Activated T-helper 9 cell treated with anti-CD3 and anti-CD28 coated beads, Interleukin-2, amount 50 U/mL, for 16 hours (primary cell): ENCODE results near the gene PSEN1.

Experiments used
- DNase-seq: peaks from one replicate; pipeline ENCODE4 v3.0.0-alpha.2; 2020; ENCODE audit warnings: low read depth

The PSEN1 gene

DNA sequence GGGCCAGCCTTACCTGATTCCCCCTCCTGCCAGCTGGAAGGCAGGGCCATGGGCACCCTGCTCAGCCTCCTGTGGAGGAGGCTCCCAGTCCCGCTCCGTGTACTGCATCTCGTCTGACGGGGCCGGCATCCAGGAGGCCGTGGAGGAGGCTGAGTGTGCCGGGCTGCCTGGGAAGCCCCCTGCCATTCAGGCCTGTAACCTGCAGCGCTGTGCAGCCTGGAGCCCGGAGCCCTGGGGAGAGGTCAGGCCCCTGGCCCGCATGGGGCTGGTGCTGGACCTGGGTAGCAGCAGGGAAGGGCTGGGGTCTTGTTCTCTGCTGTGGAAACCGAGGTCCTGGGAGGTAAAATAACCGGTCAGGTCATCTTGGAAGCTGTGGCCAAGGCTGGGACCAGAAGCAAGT is 117.4 kb downstream of the PSEN1 start:
- DNase-seq = no peak

DNA sequence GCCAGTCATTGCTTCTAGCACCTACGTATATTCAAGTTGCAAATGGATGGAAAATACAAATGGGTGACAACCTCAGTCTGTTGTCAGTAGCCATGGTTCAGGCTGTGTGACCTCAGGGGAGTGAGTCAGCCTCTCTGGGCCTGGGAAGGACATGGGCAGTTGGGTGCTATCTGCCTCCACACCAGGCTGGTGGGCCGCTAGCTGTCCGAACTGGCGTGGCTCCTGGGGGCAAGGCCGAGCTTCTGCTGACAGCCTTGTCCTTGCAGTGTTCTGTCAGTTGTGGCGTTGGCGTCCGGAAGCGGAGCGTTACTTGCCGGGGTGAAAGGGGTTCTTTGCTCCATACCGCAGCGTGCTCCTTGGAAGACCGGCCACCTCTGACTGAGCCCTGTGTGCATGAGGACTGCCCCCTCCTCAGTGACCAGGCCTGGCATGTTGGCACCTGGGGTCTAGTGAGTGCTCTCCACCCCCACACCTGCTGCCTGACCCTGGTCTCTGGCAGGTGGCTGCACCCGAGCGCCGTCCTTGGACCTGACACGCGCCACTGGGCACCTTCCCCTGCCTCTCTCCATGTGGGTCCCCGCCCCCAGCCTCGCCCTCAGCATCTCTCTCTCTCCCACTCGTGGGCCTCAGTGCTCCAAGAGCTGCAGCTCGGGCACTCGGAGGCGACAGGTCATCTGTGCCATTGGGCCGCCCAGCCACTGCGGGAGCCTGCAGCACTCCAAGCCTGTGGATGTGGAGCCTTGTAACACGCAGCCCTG is 118.1 kb downstream of the PSEN1 start:
- DNase-seq = no peak

DNA sequence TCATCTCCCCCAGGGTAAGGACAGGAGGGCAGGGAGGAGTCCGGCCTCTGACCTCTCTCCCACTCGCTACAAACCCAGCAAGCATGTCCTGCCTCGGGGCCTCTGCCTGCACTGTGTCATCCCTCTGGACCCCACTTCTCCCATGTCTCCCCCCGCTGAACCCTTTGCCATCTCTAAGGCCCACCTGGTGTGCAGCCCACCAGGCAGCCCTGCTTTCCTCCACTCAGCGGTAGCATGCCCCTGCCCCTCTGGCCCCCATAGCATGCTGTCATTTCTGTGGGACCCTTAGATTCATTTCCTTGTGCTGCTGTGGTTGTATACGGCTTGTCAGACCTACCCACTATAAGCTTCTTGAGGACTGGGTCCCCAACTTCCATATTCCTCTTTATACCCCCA is 118.7 kb downstream of the PSEN1 start:
- no peak for DNase-seq

DNA sequence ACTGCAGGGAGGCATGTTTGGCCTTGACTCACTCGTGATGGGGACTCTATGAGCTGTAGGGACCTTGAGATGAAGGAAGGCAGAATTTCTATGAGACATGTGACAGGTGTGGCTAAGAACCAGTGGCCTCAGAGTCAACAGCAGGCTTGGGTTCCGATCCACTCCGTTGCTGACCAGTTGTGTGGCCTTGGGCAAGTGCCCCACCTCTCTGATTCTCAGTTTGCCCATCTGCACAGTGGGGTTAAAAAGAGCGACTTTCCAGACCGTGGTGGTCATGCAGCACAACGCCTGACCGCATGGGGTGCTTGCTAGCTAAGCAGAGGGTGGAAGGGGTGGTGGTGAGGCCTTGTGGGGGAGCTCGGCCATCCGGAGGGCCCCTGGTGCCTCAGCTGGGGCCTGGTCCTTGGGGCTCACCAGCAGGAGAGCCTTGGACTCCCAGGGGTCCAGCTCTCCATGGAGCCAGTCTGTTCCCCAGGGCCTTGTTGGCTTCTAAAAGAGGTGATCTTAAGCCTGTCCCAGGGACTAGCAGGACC is 119.5 kb downstream of the PSEN1 start:
- DNase-seq = no peak

DNA sequence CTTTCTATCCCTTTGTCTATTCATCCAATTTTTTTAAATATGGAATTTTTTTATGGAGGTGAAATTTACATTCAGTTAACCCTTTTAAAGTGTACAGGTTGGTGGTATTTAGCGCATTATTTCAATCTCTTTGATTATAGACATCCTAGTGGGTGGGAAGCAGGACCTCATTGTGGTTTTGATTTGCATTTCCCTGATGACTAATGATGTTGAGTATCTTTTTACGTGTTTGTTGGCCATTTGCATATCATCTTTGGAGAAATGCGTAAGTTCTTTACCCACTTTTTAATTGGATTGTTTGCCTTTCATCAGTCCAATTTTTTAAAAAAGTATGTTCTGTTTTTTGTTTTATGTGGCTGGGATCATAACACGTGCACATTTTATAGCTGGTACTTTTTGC is 121.8 kb downstream of the PSEN1 start:
- DNase-seq = no peak

DNA sequence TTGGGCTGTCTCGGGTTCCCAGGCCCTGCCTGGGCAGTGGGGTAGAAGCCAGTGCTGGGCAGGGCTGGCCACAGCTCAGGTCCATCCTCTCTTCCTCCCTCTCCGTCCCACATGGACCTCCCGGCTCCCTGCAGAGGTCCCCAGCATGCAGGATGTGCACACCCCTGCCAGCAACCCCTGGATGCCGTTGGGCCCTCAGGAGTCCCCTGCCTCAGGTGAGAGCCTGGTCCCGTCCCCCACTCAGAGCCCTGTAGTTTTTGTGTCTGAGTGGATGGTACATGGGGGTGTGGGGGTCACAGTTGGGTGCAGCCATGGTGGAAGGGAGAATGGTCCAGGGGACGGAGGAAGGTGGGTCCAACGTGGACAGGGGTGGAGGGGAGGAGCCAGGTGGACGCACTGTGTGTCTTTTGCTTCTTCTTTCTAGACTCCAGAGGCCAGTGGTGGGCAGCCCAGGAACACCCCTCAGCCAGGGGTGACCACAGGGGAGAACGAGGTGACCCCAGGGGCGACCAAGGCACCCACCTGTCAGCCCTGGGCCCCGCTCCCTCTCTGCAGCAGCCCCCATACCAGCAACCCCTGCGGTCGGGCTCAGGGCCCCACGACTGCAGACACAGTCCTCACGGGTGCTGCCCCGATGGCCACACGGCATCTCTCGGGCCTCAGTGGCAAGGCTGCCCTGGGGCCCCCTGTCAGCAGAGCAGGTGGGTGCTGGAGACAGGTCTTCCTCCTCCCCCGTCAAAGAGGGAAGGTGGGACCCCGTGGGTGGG is 122.7 kb downstream of the PSEN1 start:
- no peak for DNase-seq

DNA sequence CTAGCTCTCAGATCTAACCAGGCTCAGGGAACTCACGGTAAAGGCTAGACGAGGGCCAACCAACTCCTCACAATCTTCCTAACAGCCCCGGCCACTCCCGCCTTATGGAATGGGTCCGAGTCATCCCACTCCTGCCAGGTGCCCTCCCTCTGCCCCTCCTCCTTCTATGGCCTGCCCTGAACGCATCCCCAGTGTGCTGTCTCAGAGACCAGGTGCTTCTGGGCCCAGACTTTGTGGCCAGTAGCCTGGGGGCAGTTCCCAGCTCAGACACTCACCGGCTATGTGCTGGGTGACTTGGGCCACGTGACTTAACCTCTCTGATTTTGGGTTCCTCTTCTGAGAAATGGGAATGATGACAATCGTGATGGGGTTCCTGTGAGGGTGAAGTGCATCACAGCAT is 123.5 kb downstream of the PSEN1 start:
- DNase-seq = no peak

DNA sequence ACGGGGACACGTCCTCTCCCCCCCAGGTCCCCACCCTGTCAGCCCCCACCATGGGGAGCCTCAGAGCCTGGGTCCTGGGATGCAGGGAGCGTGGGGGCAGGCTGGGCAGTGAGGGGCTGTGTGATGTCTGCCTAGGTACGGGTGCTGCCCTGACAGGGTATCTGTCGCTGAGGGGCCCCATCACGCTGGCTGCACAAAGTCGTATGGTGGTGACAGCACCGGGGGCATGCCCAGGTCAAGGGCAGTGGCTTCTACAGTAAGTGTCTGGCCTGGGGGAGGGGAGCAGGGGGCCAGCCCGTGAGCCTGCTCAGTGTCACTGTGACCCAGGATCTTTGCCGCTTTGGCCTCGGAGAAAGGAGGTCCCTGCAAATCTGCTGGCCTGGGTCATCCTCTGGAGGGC is 124.3 kb downstream of the PSEN1 start:
- no peak for DNase-seq

DNA sequence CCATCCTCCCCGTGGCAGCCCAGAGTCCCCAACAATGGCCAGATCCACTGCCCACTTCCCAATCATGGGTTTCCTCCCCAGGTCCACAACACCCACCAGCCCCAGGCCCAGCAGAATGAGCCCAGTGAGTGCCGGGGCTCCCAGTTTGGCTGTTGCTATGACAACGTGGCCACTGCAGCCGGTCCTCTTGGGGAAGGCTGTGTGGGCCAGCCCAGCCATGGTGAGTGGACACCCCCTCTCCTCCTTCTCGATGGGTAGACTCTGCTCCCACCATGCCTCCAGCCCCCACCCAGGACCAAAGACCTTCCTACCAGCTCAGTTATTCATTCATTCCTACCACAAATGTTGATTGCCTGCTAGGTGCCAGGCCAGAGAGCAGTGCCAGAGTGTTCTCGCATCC is 124.8 kb downstream of the PSEN1 start:
- DNase-seq = no peak

DNA sequence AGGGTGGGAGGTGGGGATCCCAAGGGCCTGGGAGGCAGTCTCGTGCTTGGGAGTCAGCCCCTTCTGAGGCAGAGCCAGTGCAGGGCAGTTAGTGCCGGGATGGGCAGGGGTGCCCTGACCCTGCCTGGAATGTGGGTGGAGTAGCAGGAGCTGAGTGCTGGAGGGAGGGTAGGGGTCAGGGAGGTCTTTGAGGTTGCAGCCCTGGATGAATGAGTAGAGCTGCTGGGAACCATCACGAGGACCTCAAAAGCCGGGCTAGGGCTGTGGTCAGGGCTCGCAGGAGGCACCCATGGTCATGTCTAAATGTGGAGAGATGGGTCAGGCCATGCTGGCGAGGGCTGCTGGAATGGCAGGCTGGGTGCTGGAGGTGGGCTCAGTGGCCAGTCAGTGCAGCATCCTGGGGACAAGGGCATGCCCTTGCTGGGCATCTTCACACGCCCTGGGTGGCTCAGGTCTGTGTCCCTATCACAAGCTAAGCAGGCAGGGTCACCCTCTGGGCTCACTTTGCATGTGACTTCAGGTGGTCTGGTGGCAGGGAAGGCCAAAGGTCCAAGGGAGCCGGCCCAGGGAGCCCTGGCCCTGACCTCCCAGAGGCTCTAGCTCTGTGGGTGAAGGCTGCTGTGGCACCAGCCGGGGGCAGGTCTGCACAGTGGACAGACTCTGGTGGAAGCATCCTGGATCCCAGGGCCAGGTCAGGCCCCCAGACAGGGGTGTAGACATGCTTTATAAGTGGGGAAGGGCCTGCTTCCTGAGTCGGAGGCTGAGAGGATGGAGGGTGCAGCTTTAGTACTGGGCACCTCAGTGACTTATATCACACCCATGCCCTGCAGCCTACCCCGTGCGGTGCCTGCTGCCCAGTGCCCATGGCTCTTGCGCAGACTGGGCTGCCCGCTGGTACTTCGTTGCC is 125.5 kb downstream of the PSEN1 start:
- no peak for DNase-seq

DNA sequence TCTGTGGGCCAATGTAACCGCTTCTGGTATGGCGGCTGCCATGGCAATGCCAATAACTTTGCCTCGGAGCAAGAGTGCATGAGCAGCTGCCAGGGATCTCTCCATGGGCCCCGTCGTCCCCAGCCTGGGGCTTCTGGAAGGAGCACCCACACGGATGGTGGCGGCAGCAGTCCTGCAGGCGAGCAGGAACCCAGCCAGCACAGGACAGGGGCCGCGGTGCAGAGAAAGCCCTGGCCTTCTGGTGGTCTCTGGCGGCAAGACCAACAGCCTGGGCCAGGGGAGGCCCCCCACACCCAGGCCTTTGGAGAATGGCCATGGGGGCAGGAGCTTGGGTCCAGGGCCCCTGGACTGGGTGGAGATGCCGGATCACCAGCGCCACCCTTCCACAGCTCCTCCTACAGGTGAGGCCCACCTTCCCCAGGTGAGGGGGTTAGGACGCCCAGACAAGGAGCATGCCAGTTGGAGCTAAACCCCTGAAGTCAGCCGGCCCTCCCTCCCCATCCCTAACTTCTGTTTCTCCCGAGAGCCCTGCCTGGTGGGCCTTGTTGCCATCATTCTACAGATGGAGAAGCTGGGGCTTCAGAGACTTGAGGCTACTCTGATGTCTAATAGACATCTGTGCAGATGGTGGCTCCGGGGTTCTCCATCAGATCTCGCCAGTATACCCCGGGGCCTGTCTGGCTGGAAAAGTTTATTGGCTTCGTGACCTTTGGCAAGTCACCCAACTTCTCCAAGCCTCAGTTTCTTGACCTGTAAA is 126.3 kb downstream of the PSEN1 start:
- DNase-seq = no peak

DNA sequence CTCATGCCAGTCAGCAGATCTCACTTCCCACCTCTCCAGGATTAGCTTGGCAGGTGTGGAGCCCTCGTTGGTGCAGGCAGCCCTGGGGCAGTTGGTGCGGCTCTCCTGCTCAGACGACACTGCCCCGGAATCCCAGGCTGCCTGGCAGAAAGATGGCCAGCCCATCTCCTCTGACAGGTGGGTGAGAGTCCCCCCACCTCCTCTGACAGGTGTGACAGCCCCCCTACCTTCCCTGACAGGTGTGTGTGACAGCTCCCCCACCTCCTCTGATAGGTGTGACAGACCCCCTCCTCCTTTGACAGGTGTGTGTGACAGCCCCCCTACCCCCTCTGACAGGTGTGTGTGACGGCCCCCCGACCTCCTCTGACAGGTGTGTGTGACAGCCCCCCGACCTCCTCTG is 127.3 kb downstream of the PSEN1 start:
- DNase-seq = no peak

DNA sequence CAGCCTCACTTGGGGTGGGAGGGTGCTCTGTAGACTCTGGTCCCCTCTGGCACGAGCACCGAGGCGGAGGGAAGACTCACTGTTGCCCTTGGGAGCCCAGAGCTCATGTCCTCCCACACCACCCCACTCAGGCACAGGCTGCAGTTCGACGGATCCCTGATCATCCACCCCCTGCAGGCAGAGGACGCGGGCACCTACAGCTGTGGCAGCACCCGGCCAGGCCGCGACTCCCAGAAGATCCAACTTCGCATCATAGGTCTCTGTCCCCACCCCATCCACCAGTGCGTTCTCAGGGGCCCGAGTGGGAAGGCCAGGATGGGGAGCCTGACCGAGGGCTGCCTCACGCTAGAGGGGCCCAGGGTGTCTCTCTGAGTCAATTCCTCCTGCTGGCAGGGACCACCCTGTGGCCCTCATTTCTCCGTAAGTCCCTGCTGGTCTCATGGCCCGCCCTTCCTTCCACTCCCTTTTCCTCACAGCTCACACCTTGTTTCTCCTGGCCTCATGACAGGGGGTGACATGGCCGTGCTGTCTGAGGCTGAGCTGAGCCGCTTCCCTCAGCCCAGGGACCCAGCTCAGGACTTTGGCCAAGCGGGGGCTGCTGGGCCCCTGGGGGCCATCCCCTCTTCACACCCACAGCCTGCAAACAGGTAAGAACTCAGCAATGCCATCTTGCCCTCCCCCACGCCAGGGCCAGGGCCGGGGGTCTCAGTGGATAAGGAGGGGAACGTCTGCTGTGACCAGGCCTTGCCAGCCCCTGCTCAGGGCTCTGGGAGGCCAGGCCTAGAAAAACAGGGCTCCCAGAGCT is 128.0 kb downstream of the PSEN1 start:
- no peak for DNase-seq

DNA sequence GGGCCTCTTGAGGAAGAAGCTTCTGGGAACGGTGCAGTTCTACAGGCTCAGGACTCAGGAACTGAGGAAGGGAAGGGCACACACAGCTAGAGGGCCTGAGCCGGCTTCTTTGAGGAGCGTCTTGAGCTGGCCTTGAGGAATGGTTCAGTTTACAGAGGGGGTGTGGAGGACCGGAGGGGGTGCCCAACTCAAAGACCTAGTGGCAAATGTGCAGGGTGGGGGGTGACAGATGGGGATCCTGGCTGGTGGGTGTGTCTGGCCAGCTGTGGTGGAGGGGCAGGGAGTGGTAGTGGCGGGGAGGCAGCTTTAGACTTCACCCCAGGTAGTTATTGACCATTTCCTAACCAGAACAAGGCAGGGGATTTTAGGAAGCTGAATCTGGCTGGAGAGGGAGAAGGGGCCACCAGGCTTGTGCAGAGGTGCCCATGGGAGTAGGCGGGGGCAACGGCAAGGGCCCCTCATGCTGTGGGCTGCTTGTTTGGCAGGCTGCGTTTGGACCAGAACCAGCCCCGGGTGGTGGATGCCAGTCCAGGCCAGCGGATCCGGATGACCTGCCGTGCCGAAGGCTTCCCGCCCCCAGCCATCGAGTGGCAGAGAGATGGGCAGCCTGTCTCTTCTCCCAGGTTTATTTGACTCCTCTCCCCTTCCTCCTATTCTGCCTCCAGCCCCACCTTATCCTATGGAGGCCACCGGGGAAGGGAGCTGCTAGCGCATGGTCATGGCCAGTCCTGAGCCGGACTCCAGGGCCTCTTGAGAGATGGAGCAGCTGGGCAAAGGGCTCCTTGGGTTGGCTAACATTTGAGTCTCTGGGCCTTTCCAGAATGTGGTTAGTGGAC is 128.8 kb downstream of the PSEN1 start:
- DNase-seq = no peak

DNA sequence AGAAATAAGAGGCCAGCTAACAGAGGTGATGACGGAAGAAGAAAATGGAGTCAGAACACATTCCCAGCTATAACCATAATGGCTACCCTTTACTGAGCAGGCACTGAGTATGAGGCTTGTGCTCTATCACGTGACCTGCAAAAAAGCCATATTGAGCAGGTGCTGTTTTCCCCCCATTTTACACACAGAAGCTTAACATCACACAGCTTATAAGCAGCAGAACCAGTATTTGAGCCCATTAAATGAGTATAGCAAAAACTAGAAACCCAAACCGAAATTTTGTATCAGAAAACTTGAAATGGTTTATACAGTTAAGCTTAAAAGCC is 129.4 kb downstream of the PSEN1 start:
- DNase-seq = no peak

DNA sequence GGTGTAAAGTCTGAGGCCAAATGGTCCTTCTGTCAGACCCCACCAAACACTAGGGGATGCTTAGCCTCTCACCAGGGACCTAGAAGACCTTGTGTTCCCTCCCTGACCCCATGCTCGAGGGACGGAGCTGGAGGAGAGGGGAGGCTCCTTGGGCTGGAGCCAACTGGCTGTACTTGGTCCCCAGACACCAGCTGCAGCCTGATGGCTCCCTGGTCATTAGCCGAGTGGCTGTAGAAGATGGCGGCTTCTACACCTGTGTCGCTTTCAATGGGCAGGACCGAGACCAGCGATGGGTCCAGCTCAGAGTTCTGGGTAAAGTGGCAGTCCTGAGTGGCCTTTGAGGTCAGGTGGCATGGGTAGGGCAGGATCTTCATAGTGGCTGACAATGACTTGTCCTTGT is 130.0 kb downstream of the PSEN1 start:
- DNase-seq = no peak

DNA sequence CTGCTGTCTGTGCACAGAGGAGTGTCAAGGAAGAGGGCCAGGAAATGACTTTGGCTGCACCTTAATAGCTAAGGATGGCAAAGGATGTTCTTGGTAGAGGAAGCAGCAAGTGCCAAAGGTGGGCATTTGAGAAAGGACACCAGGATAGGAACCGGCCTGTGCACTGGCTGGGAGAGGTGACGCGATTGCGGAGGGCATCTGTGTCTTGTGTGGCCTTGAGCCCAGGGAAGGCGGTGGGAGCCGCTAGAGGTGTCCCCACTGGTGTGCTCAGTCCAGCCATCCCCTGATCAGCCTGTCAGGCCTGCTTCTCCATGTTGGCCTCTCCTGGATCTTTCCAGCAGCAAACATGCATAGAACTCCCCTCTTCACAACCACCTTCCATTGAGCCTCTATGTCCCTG is 131.2 kb downstream of the PSEN1 start:
- DNase-seq = no peak

DNA sequence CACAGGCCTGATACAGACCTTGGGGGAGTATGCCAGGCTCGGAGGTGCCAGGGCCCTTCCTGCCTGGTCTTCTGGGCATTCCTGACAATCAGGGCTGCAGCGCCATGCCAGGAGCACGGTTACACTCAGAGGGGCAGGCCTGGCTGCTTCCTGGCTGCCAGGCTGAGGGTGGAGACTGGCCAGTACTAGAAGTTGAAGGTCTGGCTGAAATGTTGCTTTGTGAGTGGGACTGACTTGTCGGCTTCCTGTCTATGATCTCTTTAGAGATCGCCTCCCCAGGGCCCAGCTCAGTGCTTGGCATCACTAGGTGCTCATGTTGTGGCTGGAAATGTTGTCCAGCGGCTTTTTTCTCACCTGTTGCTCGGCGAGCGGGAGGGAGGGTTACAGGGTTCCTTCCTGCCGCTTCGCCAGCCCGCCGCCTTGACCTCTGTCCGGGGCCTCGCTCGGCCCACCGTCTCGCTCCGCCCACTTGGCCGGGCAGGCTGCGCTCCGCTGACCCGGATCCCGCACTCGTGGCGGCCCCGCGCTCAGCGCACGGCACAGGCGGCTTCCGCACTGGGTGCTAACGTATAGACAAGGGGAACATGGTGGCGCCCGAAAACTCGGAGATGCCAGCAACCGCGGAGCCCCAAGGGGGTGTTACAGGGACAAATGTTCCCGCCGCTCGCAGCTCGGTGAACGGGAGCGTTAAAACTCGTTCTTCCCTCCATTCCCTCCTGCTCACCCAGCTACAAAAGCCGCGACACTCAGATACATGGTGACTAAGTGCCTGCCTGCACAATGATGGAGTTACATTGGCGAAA is 133.6 kb downstream of the PSEN1 start:
- no peak for DNase-seq

DNA sequence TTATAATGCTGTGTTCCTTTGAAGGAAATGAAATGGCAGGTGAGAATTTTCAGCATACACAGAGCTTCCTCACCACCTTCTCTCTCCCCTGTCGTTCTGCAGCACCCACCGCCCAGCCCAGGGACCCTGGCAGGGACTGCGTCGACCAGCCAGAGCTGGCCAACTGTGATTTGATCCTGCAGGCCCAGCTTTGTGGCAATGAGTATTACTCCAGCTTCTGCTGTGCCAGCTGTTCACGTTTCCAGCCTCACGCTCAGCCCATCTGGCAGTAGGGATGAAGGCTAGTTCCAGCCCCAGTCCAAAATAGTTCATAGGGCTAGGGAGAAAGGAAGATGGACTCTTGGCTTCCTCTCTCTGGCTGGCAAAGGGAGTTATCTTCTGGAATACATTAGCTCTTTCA is 136.1 kb downstream of the PSEN1 start:
- no peak for DNase-seq
